MM.1S (cell line): ENCODE measurements around the gene CYP4B1.
"Not testable (repeated sequence)": the region's sequence is repeated elsewhere in the genome, so short reads cannot be mapped to it uniquely, and the experiment has no call there.

Source experiments
- EZH2 ChIP-seq: fragments of 300-600 bp; sonication (generic); optimal IDR thresholded peaks from 2 replicates; pipeline ENCODE3; 2017; ENCODE audit warnings: low read depth, mild to moderate bottlenecking, antibody characterized with exemption, low read length, mixed read lengths
- EZH2phosphoT487 ChIP-seq: fragments of 300-600 bp; sonication (generic); IDR thresholded peaks from 2 replicates; pipeline ENCODE4 v1.6.1; 2018; ENCODE audit warnings: antibody characterized with exemption, low read length
- TF ChIP-seq, protein P1 (sequence below): fragments of 300-600 bp; sonication (generic); IDR thresholded peaks from 2 replicates; pipeline ENCODE4 v1.5.1; 2016; ENCODE audit warnings: antibody characterized with exemption, low read length, mixed read lengths

DNA sequence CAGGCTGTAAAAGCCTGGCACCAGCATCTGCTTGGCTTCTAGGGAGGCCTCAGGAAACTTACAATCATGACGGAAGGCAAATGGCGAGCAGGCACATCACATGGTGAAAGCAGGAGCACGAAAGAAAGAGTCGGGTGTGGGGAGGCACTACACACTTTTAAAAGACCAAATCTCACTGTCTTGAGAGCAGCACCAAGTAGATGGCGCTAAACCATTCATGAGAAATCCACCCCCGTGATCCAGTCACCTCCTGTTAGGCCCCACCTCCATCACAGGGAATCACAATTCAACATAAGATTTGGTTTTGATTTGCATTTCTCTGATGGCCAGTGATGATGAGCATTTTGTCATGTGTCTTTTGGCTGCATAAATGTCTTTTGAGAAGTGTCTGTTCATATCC is 36.6 kb downstream of the CYP4B1 start:
- TF ChIP-seq, protein P1, sequence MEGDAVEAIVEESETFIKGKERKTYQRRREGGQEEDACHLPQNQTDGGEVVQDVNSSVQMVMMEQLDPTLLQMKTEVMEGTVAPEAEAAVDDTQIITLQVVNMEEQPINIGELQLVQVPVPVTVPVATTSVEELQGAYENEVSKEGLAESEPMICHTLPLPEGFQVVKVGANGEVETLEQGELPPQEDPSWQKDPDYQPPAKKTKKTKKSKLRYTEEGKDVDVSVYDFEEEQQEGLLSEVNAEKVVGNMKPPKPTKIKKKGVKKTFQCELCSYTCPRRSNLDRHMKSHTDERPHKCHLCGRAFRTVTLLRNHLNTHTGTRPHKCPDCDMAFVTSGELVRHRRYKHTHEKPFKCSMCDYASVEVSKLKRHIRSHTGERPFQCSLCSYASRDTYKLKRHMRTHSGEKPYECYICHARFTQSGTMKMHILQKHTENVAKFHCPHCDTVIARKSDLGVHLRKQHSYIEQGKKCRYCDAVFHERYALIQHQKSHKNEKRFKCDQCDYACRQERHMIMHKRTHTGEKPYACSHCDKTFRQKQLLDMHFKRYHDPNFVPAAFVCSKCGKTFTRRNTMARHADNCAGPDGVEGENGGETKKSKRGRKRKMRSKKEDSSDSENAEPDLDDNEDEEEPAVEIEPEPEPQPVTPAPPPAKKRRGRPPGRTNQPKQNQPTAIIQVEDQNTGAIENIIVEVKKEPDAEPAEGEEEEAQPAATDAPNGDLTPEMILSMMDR = not testable (repeated sequence)
- not testable (repeated sequence) for TF ChIP-seq EZH2, EZH2phosphoT487
